HG02610 (cell line): Measurements from ENCODE around the gene RMC1.
A peak's percentile ranks its signal among the peaks of the same experiment; 100 is the strongest.

ENCODE experiments used
- ATAC-seq: cut with Tn5 transposase; IDR thresholded peaks from one replicate; pipeline ENCODE4 v1.9.1; 2021; ENCODE audit warnings: mild to moderate bottlenecking, moderate library complexity; ENCODE audit not compliant: unreplicated experiment

The RMC1 gene

DNA sequence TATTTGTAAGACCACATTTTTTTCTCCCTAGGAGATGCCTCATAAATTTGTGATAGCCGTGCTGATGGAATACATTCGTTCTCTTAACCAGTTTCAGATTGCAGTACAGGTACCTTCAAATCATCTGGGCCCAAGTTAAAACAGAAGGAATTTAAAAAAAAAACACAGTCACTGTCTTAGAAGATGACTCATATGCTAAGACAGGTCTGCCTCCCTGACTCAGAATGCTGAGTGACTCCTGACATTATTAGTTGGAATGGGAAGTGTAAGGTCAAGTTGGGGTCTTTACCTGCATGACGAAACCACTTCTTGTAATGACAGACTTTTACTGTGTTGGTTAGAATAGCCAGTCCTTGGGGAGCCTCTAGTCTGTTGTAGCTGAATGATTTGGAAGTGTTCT lies 26.3 kb downstream of the RMC1 start:
- peak; percentile 37 for ATAC-seq

DNA sequence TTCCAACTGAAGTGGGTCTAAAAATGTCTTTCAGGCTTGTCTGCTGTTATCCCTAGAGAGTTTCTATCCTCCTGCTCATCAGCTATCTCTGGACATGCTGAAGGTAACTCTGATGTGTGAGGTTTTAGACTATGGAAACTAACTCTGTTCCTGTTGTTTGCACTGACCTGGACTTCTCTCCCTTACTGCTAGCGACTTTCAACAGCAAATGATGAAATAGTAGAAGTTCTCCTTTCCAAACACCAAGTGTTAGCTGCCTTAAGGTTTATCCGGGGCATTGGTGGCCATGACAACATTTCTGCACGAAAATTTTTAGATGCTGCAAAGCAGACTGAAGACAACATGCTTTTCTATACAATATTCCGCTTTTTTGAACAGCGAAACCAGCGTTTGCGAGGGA lies 26.9 kb downstream of the RMC1 start:
- ATAC-seq = no peak

GRCh38 chr18:23531912-23532311 lies 28.6 kb downstream of the RMC1 start:
- no peak for ATAC-seq

DNA sequence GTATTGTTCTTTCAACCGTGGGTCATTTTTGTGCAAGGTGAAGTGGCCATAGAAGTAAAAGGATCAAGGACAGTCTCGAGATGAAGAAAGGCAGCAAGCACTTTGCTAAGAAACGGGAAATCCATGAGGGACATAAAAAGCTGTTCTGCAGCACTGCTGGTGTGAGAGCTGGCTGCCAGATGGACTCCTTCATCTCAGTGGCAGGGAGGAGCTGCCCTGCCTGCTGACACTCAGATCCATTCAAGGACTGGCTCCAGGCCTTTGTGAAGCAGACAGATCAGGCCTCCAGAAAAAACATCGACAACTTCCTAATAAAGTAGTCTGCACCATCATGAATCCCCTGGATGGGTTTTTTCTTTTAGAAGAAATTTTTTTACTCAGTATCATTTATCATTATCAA lies 29.5 kb downstream of the RMC1 start:
- ATAC-seq = no peak

DNA sequence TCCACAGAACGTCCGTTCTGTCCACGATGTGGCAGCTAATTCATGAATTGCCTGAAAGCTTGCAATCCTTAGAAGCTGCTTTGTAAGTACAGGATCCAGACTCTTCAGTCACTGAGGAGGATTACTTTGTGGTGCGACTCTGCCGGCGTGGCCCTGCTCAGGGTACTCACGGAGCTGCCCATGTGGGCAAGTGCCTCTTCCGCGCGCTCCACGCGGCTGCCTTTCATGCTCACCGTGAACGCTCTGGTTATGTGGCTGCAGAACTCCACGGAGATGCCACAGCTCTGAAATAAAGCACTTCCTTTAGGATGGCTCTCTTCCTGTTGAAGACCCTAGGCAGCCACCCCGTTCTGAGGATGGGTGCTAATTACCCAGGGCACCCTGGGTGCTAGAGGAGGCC lies 31.0 kb downstream of the RMC1 start:
- no peak for ATAC-seq

- no peak for ATAC-seq
Measured at GRCh38 chr18:23536204-23536603, 32.9 kb downstream of the RMC1 start.

DNA sequence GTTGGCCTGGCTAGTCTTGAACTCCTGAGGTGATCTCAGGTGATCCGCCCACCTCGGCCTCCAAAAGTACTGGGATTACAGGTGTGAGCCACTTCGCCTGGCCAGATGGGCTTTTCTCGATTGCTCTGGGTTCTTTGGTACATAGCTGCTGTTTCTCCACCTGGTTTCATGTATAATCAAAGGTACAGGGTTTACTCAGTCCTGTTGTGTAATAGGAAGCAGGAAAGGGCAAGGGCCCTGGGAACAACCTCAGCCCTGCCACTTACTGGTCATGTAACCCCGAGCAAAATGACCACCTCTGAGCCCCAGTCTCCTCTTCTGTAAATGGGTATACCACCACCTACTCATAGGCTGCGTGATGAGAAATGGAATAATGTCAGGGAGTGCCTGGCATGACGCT lies 34.0 kb downstream of the RMC1 start:
- no peak for ATAC-seq

DNA sequence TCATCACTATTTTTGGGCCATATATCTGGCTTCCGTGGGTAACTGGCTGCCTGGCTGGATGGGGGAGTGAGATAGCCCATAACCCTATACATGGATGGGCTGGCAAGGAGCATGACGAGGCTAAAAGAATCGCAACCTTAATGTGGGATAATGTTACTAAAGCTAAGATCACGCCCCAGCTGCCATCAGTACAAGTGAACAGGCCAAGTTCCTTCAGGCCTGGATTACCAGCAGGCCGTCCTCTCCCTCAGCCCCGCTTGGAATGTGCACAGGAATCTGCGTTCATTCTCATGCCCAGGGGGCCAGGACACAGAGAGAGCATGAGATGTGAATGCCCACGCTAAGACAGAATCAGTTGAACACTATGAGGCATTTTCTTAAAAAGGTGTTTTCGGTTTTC lies 34.7 kb downstream of the RMC1 start:
- ATAC-seq = no peak

DNA sequence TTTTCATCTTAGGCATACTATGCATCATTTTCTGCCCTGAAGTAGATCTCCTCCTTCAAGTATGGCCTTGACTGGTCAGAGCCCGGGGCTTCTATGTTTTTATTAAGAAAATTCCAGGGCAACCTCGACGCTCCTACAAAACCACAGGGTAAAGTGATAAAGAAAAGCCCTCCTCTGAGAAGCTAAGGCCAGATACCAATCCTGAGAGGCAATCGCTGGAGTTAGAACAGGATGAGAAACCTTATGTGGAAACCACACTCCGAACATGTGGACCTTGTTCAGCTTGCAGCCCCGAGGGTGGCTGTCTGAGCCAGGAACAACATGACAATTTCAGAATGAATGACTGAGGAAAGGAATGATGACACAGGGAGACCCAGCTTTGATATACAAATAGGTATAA lies 35.6 kb downstream of the RMC1 start:
- ATAC-seq = no peak

DNA sequence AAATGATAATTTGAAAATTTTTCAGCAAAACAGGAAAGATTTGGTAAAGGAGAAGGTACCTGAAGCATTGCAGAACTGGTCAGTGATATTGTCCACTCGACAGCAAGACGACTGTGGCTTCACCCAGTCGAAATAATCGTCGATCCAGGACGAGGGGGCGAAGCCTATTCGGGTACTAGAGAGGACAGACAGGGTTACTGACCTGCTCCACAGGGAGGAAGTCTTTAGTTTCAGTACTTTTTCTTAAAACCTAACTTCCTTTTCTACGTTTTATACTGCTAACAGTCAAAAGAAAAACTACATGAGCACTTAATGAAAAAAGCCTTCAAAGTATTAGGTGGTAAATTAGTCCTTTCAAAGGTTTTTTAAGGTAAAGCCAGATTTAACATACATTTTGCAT lies 36.0 kb downstream of the RMC1 start:
- no peak for ATAC-seq

DNA sequence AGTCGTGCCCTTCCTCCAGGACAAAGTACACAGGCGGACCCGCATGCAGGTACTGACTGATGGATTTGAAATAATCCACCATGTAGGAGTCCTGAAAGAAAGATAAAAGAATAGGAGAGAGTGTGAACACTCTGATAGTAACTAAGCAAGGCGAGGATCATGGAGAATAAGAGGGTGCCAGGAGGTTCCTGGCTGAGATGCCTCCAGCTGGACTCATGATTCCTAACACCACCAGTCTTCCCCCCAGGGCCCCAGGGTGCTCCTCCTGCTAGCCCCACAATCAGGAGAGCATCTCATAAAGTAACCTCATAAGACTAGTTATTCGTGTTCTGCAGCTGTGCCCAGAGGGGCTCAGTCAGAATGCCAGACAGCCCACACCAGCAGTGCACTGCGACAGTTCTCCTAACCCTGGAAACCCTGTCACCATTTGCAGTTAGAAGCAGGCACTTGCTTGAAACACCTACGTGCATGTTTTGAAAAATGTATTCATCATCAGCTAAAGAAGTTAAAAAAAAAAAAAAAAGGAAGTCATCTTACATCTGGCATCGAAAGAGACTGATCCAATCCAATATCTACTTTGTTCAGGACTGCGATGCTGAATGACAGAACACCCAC lies 36.7 kb downstream of the RMC1 start:
- no peak for ATAC-seq

DNA sequence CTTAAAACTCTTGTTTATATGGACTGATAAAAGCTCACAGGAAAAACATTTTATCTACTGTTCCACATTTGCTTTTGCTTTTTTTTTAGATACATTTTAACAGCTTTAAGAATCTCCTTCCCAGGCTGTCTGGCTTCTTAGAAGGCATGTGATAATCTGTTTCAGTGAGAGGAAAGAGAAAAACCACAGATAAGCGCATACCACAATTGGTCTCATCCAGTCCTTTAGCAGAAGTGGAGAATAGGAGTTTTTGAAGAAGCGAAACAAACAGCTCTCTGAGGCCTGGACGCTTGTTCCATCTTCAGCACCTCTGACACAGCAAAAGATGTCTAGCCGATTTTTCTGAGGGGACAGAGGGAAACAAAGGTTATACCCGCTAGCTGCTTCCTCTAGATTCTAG lies 37.6 kb downstream of the RMC1 start:
- peak; percentile 62 for ATAC-seq

- no peak for ATAC-seq
Measured at GRCh38 chr18:23541349-23542093, 38.2 kb downstream of the RMC1 start.

DNA sequence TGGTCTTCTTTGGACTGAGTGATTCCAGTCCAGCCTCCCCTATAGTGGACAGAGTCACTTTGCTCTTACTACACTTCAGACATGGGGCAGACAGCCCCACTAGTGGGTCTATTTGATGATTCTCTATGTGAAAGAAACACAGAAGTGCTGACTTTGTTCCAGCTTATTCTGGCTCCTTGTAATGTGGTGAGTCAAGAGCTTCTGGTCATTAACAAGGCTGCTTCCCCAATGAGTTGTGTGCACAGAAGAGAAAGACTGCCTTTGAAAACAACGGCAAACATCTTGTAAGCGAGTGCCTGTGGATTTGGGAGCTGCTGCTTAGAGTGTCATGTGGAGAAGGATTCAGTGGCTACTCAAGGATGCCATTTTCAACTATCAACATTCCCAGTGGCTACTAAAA lies 39.1 kb downstream of the RMC1 start:
- ATAC-seq = no peak

DNA sequence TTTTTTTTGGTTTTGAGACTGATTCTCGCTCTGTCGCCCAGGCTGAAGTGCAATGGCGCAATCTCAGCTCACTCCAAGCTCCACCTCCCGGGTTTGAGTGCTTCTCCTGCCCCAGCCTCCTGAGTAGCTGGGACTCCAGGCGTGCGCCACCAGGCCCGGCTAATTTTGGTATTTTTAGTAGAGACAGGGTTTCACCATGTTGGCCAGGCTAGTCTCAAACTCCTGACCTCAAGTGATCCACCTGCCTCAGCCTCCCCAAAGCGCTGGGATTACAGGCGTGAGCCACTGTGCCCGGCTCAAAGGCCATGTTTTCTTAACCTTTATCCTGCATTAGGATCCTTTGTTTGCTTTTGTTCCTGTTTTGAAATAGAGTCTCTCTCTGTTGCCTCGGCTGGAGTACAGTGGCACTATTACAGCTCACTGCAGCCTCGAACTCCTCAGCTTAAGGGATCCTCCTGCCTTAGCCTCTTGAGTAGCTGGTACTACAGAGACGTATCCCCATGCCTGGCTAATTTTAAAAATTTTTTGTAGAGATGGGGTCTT lies 42.0 kb downstream of the RMC1 start:
- no peak for ATAC-seq

GRCh38 chr18:23547306-23547705 lies 44.0 kb downstream of the RMC1 start:
- no peak for ATAC-seq

DNA sequence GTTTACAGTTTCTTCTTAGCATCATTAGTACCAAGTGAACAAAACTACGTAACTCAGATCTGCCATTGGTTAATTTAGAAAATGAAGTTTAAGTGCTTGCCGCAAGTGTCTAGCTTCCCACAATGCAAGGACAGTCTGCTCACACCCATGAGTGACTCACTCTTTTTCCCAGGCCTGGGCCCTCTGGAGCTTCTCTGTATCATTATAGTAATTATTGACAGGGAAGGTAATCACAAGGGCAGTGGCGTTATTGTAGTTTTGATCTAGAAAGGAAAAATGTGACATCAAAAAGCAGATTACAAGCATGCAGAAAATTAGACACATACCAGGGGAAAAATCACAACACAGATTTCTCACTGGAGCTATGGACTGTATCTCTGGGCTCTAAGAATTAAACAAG lies 44.5 kb downstream of the RMC1 start:
- ATAC-seq = no peak

- ATAC-seq = no peak
Measured at GRCh38 chr18:23548275-23548674, 45.0 kb downstream of the RMC1 start.

GRCh38 chr18:23548719-23549118 lies 45.4 kb downstream of the RMC1 start:
- ATAC-seq = no peak

- no peak for ATAC-seq
Measured at GRCh38 chr18:23550898-23551297, 47.6 kb downstream of the RMC1 start.

GRCh38 chr18:23551978-23552377 lies 48.7 kb downstream of the RMC1 start:
- no peak for ATAC-seq

GRCh38 chr18:23552505-23552904 lies 49.2 kb downstream of the RMC1 start:
- ATAC-seq = no peak

DNA sequence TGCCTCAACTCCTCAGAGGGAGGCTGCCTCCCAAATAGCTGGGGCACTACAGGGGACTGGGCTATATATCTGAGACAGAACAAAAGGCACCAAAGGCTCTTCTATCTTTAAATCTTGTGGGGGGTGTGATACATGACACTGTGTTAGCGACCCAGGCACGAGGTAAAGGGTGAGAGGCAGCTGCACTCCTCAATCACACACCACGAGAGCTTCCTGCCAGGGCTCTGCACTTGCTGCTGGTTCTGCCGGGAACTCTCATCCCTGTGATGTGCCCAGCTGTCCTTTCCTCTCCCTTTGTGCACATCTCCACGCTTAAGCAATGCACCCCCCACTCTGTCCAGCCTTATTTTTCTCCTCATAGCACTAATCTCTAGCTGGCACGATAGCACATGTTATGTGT lies 50.6 kb downstream of the RMC1 start:
- ATAC-seq = no peak
